GM21447 (cell line): ENCODE data around the gene CLDN9.
"Not testable (repeated sequence)": the region's sequence is repeated elsewhere in the genome, so short reads cannot be mapped to it uniquely, and the experiment has no call there.

Experiments
- ATAC-seq: cut with Tn5 transposase; IDR thresholded peaks from one replicate; pipeline ENCODE4 v1.9.1; 2021; ENCODE audit not compliant: unreplicated experiment

The CLDN9 gene

GRCh38 chr16:3030222-3031212 lies 17.8 kb downstream of the CLDN9 start:
- ATAC-seq = no peak

GRCh38 chr16:3032624-3033023 lies 19.9 kb downstream of the CLDN9 start:
- ATAC-seq = no peak

DNA sequence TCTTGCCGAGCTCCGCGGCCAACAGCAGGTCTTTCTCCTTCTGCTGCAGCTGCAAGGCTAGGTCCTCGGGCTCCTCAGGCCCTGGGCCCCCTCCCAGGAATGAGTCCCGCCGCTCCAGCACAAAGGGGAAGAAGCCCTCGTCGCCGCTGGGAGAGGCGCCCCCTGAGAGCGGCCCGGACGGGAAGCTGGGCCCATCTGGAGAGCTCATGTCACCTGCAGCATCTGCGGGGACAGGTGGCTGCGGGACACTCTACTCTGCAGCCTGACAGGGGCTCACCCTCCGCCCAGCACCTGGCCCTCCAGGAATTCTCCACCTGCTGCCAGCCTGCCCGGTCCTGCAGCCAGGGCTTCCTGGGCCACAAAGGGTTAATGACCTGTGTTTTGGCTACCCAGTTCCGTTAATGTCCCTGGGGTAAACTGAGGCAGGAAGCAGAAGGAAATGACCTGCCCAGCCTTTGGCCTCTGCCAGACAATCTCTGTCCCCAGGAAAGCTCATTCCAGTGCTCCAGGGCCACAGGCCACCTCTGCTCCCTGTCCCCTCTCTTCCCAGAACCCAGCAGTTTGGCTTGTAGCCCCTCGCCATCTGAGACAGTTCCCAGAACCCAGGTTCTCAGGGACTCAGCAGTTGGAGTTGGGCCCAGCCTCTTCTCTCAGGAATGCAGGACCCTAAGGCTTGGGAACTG lies 22.7 kb downstream of the CLDN9 start:
- no peak for ATAC-seq

GRCh38 chr16:3035972-3036725 lies 23.4 kb downstream of the CLDN9 start:
- no peak for ATAC-seq

DNA sequence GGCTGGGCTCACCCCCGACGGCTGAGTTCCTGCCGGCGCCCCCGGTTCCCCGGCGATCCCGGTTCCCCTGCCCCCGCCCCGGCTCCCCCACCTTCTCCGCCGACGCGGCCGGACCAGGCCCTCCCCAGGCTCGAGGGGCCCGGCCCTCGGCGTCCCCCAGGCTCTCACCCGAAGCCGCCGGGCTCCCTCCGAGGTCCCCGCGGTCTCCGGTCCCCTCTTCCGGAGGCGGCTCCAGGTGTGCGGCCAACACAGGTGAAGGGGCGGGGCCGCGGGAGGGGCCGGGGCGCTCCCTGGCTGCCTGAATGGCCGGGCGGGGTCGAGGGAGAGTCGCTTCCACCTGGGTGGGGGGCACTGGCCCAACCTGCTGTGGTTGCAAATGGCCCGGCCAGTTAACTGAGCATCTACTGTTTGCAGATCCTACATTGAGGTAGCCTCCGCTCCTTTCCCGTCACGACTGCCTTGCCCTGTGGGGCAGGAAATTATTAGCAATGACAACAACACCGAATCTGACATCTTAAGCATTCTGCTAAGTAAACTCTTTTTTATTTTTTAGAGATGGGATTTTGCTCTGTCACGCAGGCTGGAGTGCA lies 24.1 kb downstream of the CLDN9 start, which contains the start of gene BICDL2:
BICDL2 (minus strand) TSS at position 219 of the 590 bp plus-strand sequence. CDS start 1,448 bp downstream, outside the sequence.
- ATAC-seq = no peak

DNA sequence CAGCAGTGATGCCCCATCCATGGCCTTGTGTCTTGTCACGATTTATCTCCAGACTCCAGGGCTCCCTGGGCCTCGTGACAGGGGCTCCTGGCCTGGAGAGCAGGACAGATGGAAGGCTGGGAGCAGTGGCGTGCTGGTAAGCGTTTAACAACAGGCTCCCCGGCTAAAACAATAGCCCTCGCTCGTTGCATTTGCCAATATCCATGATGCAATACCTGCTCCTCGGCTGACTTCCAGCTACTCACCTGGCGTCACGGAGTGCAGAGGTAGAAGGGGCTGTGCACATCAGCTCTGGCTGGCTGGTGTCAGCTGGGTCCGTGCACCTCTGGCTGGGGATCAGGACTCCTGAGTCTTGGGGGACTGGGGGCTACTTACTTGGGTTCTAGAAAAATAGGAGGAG lies 25.5 kb downstream of the CLDN9 start:
- no peak for ATAC-seq

DNA sequence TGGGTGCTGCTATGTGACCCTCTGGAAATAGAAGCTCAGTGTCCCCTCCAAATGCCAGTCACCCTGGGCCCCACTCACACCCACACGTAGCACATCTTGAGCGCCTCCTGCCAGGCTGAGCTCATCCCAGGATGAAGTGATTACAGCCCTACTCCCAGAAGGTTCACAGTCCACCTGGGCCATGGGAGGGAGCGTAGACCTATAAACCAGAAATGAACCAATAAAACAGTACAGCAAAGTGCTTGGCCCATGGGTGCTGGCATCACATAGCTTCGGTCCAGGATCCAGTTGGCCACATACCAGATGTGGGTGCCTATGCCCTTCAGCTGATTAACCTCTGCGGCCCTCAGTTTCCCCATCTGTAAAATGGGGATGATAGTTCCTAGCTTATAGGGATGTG lies 26.2 kb downstream of the CLDN9 start:
- ATAC-seq = no peak

DNA sequence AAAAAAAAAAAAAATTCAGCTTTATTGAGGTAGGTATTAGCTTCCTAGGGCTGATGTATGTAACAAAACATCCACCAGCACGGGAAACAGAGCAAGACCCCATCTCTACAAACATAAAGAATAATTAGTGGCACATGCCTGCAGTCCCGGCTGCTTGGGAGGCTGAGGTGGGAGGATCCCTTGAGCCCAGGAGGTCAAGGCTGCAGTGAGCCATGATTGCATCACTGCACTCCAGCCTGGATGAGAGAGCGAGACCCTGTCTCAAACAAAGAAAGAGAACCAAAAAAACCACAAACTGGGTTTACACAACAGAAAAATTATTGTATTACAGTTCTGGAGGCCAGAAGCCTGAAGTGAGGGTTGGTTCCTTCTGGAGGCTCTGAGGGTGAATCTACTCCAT lies 29.7 kb downstream of the CLDN9 start:
- no peak for ATAC-seq

DNA sequence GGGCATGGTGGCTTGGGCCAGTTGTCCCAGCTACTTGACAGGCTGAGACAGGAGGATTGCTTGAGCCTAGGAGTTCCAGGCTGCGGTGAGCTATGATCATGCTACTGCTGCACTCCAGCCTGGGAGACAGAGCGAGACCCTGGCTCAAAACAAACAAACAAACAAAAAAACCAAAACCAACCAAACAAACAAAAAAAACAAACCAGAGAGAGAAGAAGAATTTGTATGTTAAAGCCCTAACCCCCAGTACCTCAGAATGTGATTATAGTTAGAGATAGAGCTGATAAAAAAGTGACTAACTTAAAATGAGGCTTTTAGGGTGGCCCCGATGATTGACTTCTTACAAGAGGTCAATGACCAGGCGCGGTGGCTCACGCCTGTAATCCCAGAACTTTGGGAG lies 32.0 kb downstream of the CLDN9 start:
- ATAC-seq = no peak

GRCh38 chr16:3045758-3046640 lies 33.3 kb downstream of the CLDN9 start, which contains the start of gene MMP25:
Gene MMP25, plus strand, starts transcription at chr16:3046561. Its CDS starts 357 bp downstream, at chr16:3046918.
- ATAC-seq = no peak

DNA sequence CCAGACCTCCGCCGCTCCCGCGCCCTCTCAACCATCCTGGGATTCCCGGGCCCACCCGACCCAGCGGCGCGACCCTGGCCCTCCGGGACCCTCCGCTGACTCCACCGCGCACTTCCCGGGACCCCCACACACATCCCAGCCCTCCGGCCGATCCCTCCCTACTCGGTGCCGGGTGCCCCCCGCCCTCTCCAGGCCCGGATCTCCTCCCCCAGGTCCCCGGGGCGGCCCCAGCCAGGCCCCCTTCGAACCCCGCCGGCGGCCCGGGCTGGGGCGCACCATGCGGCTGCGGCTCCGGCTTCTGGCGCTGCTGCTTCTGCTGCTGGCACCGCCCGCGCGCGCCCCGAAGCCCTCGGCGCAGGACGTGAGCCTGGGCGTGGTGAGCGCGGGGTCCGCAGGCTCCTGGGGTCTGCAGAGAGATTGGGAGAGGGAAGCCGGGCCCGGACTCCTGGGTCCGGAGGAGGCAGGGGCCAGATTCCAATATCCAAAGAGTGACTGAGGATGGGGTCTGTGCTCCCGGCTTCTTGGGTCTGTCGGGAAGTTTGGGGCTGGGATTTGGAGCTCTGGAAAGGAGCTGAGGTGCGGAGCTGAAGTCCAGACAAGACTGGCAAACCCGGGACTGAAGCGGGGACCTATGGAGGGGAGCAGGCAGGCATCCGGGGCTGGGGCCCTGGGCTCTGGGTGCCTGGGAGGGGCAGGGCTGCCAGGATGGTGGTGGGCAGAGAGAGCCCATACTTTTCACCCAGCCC lies 34.1 kb downstream of the CLDN9 start:
- no peak for ATAC-seq

GRCh38 chr16:3047387-3047720 lies 34.6 kb downstream of the CLDN9 start:
- ATAC-seq = no peak

- ATAC-seq = no peak
These were observed 37.3 kb downstream of the CLDN9 start for GRCh38 chr16:3049921-3050481.

DNA sequence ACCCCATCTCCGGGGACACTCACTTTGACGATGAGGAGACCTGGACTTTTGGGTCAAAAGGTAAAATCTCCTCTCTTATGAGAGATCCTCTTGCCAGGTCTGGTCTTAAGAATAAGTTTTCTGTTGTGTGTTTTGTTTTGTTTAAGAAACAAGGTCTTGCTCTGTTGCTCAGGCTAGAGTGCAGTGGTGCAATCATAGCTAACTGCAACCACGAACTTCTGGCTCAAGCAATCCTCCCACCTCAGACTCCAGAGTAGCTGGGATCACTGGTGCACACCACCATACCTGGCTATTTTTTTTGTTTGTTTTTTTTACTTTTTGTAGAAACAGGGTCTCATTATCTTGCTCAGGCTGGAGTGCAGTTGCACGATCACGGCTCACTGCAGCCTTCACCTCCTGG lies 37.8 kb downstream of the CLDN9 start:
- ATAC-seq = no peak

DNA sequence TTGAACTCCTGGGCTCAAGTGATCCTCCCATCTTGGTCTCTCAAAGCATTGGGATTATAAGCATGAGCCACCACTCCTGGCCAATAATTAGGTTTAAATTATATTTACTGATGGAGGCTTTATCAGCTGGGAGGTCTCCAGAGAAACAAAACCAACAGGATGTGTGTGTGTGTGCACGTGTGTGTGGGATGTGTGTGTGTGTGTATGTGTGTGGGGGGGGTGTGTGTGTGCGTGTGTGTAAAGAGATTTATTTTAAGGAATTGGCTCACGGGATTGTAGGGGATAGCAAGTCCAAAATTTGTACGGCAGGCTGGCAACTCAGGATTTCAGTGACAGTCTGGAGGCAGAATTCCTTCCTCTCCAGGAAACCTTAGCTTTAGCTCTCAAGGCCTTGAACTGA lies 38.3 kb downstream of the CLDN9 start:
- ATAC-seq = no peak

DNA sequence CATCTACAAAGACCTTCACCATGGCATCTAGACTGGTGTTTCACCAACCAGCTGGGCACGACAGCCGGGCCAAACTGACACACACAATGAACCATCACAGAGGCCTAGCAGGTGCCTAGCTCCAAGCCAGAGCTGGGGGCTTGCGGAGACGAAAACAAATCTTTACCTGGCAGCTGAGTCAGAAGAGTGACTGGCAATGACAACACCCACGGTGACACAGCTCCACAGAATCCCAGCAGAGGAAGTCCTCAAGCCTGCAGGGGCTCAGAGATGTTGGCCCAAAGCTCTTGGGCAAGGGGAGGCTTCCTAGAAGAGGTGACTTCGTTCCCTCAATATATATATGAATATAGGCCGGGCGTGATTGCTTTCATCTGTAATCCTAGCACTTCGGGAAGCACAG lies 38.8 kb downstream of the CLDN9 start:
- no peak for ATAC-seq

GRCh38 chr16:3052571-3053329 lies 40.0 kb downstream of the CLDN9 start:
- not testable (repeated sequence) for ATAC-seq

DNA sequence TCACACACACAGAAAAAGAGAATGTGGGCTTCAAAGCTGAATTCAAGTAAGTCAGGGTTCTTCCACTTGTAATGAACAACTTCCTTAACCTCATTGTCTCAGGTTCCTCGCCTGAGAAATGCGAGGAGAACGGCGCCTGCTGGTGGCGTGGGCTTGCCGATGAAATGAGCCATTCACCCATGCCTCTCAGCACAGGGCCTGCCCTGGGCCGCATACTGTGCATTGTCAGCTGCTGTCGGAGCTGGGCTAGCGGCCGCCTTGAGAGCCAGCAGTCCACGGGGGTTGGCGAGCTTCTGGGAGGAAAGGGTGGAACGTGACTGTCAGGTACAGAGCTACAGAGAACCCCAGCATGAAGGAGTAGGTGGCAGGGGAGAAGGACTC lies 40.6 kb downstream of the CLDN9 start:
- ATAC-seq = not testable (repeated sequence)
